SHP77 (cell line): ENCODE measurements around the gene KCNMB2.
A peak's percentile ranks its signal among the peaks of the same experiment; 100 is the strongest.
"Not testable (repeated sequence)": the region's sequence is repeated elsewhere in the genome, so short reads cannot be mapped to it uniquely, and the experiment has no call there.

Source experiments
- DNase-seq, 2 experiments: peaks; one replicate each; lab custom pipeline; 2025; lab: John Stamatoyannopoulos, UW

The KCNMB2 gene

GRCh38 chr3:178536211-178537079 lies at the start of gene KCNMB2:
Gene KCNMB2, plus strand, starts transcription at chr3:178536436.
- peak; percentile 68 to 72 for DNase-seq

GRCh38 chr3:178486903-178487302 lies 49.3 kb upstream of the KCNMB2 start:
- no peak for DNase-seq

GRCh38 chr3:178487752-178488151 lies 48.5 kb upstream of the KCNMB2 start:
- DNase-seq: no peak

- no peak for DNase-seq
Observed at GRCh38 chr3:178491751-178492150, 44.5 kb upstream of the KCNMB2 start.

- DNase-seq: no peak
Observed at GRCh38 chr3:178492491-178492890, 43.7 kb upstream of the KCNMB2 start.

GRCh38 chr3:178494386-178494785 lies 41.9 kb upstream of the KCNMB2 start:
- DNase-seq: no peak

- DNase-seq: no peak
Observed at GRCh38 chr3:178496911-178497310, 39.3 kb upstream of the KCNMB2 start.

- DNase-seq: no peak
Observed at GRCh38 chr3:178498871-178499270, 37.4 kb upstream of the KCNMB2 start.

- DNase-seq: no peak
Observed at GRCh38 chr3:178500631-178501030, 35.6 kb upstream of the KCNMB2 start.

- no peak for DNase-seq
Observed at GRCh38 chr3:178504128-178504527, 32.1 kb upstream of the KCNMB2 start.

GRCh38 chr3:178505832-178506231 lies 30.4 kb upstream of the KCNMB2 start:
- no peak for DNase-seq

- DNase-seq: no peak
Observed at GRCh38 chr3:178507507-178508442, 28.5 kb upstream of the KCNMB2 start.

- DNase-seq: no peak
Observed at GRCh38 chr3:178508443-178508825, 27.8 kb upstream of the KCNMB2 start.

- DNase-seq: no peak
Observed at GRCh38 chr3:178510496-178510895, 25.7 kb upstream of the KCNMB2 start.

- DNase-seq: no peak
Observed at GRCh38 chr3:178512647-178513046, 23.6 kb upstream of the KCNMB2 start.

GRCh38 chr3:178513546-178514380 lies 22.5 kb upstream of the KCNMB2 start:
- DNase-seq: no peak

GRCh38 chr3:178514401-178514800 lies 21.8 kb upstream of the KCNMB2 start:
- no peak for DNase-seq

GRCh38 chr3:178515076-178515744 lies 21.0 kb upstream of the KCNMB2 start:
- not testable (repeated sequence) for DNase-seq

GRCh38 chr3:178517665-178518334 lies 18.4 kb upstream of the KCNMB2 start:
- no peak for DNase-seq

GRCh38 chr3:178518660-178519396 lies 17.4 kb upstream of the KCNMB2 start:
- no peak for DNase-seq
